Cardiac fibroblast (primary cell): ENCODE measurements around the gene BRD7.
A peak's percentile ranks its signal among the peaks of the same experiment; 100 is the strongest.

Experiments used
- DNase-seq, 2 donors: peaks; one replicate each; pipeline versions ENCODE4 v3.0.0 to v3.0.0-alpha.2; 2010; ENCODE audit warnings: low read depth in 2 of 2
- H3K4me3 ChIP-seq, 2 donors: replicated peaks in 1 of 2; 1 replicate in 1 of 2; 2 replicates in 1 of 2; pipeline ENCODE4 v1.5.1; 2011; ENCODE audit warnings: low read depth in 2 of 2, low read length in 2 of 2, mild to moderate bottlenecking in 2 of 2, moderate library complexity in 1 of 2
- TF ChIP-seq, protein P1 (sequence below): IDR thresholded peaks from one replicate; pipeline ENCODE4 v1.5.1; 2011; ENCODE audit warnings: low read depth, mild to moderate bottlenecking, low read length, inconsistent platforms

BRD7 gene

DNA sequence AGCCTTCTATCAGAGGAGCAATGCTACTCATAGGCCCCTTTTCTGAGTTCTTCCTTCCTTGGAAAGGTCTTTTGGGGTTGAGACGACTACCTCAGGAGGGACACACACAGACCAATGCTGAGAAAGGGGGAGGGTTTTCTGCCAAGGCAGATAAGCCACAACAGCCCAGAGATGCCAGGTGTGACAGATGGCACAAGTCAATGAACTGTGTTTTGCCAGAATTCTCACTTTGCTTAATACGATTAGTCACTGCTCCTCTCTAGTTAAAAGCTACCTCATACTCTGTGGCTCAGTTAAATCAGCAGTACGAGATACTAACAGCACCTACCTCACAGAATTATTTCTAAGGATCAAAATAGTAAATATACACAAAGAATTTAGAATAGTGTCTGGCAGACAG is 8.0 kb downstream of the BRD7 start:
- peak in 1 of 2 donors; percentile 19 for DNase-seq
- TF ChIP-seq, protein P1, sequence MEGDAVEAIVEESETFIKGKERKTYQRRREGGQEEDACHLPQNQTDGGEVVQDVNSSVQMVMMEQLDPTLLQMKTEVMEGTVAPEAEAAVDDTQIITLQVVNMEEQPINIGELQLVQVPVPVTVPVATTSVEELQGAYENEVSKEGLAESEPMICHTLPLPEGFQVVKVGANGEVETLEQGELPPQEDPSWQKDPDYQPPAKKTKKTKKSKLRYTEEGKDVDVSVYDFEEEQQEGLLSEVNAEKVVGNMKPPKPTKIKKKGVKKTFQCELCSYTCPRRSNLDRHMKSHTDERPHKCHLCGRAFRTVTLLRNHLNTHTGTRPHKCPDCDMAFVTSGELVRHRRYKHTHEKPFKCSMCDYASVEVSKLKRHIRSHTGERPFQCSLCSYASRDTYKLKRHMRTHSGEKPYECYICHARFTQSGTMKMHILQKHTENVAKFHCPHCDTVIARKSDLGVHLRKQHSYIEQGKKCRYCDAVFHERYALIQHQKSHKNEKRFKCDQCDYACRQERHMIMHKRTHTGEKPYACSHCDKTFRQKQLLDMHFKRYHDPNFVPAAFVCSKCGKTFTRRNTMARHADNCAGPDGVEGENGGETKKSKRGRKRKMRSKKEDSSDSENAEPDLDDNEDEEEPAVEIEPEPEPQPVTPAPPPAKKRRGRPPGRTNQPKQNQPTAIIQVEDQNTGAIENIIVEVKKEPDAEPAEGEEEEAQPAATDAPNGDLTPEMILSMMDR = no peak
- no peak overlapping the region for H3K4me3 ChIP-seq

DNA sequence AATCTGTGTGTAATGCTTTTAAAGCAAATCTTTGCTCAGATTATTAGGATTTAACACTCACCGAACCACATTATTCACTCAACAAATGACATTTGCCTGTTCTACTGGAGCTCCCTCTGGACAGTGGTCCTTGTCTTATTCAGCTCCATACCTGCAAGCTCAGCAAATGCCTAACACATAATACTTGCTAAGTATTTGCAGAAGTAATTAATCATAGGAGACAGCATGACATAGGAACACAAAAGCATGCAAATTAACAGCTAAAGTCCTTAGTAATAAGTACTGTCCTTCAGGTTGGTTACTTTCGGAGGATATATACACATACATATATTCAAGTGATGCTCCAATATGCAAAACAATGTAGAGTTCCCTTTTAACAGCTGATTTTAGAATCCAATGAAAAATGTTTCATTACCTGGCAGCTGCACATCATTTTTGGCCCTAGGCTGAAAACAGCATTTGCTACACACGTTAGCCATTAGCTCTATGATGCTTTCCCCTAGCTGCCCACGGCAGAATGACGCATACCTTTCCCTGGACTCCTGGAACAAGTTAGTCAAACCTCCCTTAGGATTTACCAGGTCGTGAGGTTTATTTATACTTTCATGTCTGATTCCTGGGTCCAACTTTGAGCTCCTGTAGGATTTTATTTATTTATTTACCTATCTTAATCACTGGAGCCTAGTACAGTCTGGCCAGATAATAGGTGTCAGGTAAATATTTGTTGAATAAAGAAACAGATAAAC is 8.6 kb downstream of the BRD7 start:
- no peak overlapping the region for H3K4me3 ChIP-seq
- peak; percentile 25 to 75 for DNase-seq
- TF ChIP-seq, protein P1 = no peak

DNA sequence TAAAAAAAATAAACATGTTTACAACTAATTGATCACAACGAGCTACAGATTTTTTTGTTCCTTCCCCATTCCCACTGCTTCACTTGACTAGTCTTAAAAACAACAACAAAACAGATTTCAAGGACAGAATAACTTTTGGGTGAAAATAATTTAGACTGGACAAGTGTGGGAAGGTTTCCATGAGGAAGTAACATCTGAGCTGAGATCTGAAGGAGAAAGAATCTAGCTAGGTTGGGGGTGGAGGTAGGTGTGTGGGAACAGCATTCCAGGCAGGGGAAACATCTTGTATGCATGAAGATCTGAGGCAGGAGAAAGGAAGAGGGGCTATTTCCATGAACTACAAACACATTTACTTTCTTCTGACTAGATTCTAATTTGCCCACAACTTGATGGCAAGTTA is 9.2 kb downstream of the BRD7 start:
- no peak overlapping the region for H3K4me3 ChIP-seq
- TF ChIP-seq, protein P1 = no peak
- DNase-seq = no peak

DNA sequence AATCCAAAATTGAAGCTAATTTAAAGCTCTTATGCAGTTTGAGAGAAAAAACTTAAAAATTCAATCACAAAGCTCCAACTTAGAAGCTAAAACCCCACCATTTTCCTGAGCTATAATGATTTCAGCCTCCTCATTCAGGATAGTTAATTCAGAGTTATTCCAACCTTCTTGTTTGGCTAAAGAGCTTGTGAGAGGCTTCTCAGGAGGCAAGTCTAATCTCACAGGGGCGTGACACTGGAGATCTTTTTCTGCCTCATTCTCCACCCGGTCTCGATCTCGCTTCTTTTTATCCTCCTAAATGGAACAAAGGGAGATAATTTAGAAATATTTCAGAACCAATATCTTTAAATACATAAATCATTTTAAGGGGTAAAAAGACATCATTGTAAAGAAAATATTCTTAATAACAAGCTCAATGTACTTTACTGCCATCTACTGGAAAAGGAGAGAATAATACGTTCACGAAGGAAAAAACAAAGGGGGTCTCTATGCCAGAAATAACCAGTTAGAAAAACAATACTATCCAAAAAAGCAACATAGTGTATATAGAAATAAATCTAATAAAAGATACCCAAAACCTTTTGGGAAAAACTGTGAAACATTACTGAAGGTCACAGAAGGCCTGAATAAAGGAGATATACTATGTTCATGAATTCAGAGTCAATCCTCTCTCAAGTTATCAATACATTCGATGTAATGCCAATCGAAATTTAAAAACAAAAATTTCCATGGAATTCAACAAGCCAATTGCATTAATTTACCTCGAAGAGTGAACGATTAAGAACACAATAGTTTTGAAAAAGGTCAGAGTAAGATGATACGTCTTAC is 13.9 kb downstream of the BRD7 start:
- peak; percentile 36 to 47 for DNase-seq
- TF ChIP-seq, protein P1 = peak; percentile 52
- no peak overlapping the region for H3K4me3 ChIP-seq

DNA sequence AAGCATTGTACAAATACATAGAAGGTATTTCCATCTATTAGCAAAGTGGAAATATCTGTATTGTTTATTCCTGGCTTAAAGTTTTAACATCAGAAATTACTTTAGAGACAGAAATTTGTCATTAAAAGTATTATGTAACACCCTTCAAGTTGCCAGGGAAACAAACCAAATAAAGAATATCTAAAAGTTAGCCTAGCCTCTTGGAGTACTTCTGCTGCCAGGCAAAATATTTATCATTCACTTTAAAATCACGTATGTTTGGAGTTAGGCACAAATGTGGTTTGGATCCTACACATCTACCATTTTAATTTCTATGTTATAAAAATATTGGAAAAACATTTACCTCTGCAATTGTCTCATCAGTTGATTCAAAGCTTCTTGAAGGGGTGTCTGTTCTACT is 14.7 kb downstream of the BRD7 start:
- no peak overlapping the region for H3K4me3 ChIP-seq
- DNase-seq = no peak
- TF ChIP-seq, protein P1 = no peak

DNA sequence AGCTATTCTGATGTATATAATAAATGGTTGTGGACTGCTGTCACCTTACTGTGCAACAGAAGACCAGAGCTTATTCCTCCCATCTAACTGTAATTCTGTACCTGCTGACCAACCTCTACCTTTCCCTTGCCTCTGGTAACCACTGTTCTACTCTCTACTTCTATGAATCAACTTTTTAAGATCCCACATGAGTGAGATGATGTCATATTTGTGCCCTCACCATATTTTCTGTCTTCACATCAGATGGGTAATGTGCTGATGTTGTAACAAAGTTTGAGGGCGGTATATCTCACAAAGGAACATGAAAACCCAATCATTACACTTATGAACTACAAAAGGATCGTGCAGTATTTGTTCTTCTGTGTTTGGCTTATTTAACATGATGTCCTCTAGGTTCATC is 16.8 kb downstream of the BRD7 start:
- no peak for DNase-seq
- TF ChIP-seq, protein P1 = no peak
- no peak overlapping the region for H3K4me3 ChIP-seq
